ENCODE results near the gene ZNF799.
"Not testable (repeated sequence)": the region's sequence is repeated elsewhere in the genome, so short reads cannot be mapped to it uniquely, and the experiment has no call there.

ZNF799 gene

GRCh38 chr19:12362236-12362635, 38.8 kb downstream of the ZNF799 start:
- DNase-seq, result not testable (repeated sequence)

- DNase-seq, result no peak
These were observed 47.7 kb downstream of the ZNF799 start for GRCh38 chr19:12353375-12353774.

- no peak for DNase-seq
These were observed 50.2 kb downstream of the ZNF799 start for GRCh38 chr19:12350890-12351197.

GRCh38 chr19:12350185-12350889, 50.7 kb downstream of the ZNF799 start:
- no peak for DNase-seq

- DNase-seq, result no peak
These were observed 54.2 kb downstream of the ZNF799 start for GRCh38 chr19:12346896-12347295.

GRCh38 chr19:12345197-12345596, 55.9 kb downstream of the ZNF799 start:
- no peak for DNase-seq

Data from NCI-H510A treated with DMSO at 0.1 percent for 48 hours (cell line).